T follicular helper cell (primary cell): ENCODE measurements around the gene SUSD3.
"Not testable (repeated sequence)": the region's sequence is repeated elsewhere in the genome, so short reads cannot be mapped to it uniquely, and the experiment has no call there.

Source experiments
- DNase-seq: peaks from one replicate; pipeline ENCODE4 v3.0.0-alpha.2; 2020; ENCODE audit warnings: low read depth
- total RNA-seq, 2 experiments: gene quantifications; one replicate each; lab custom pipeline; 2026; lab: John Stamatoyannopoulos, UW

Gene SUSD3
- 7.0 to 56.7 reads per million in 2 experiments for total RNA-seq

GRCh38 chr9:93058355-93059010, at the start of gene SUSD3:
TSS of gene SUSD3 (plus strand) at chr9:93058701. CDS start at chr9:93058743, 42 bp downstream.
- DNase-seq, result peak; percentile 55

DNA sequence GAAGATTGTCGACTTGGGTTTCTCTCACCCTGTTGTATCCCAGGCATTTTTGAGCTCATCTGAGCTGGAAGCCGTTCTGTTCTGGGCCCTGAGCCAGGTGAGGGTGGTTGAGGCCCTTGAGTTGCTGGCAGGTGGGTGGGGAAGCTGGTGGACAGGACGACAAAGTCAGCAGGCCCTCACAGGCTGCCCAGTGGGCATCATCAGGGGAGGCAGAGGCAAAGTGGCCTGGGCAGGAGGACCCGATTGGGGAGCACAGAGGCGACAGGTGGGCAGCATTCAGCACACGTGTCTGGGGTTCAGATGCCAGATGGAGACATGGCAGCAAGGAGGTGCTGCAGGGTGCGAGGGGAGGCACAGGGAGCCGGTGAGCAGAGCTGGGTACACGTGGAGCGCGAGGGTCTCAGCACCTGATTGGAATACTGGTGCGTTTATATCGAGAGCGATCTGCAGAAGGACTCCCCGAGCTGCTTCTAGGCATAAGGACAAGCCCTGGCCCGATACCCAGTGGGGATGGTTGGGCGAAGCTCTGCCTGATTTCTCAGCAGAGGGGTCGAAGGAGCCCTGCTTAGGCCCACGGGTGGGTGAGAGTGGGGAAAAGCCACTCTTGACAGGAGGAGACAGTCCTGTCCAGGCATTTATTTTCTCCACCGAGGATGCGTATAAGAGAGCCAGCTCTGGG, 49.0 kb upstream of the SUSD3 start:
- DNase-seq, result no peak

DNA sequence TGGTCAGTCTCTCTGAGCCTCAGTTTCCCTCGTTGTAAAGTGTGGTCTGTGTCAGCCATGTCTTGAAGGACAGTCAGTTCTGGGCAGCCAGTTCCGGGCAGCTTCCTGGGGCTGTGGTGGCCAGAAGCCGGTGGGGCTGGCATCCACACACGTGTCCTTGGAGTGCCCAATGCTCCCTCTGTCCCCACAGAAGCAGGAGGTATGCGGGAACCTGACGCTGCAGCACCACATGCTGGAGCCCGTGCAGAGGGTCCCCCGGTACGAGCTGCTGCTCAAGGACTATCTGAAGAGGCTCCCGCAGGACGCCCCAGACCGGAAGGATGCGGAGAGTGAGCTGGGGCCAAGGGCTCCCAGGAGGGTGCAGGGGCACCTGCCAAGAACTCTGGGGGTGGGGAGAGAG, 48.4 kb upstream of the SUSD3 start:
- DNase-seq, result no peak

- DNase-seq, result no peak
Measured at GRCh38 chr9:93010704-93011103, 47.8 kb upstream of the SUSD3 start.

DNA sequence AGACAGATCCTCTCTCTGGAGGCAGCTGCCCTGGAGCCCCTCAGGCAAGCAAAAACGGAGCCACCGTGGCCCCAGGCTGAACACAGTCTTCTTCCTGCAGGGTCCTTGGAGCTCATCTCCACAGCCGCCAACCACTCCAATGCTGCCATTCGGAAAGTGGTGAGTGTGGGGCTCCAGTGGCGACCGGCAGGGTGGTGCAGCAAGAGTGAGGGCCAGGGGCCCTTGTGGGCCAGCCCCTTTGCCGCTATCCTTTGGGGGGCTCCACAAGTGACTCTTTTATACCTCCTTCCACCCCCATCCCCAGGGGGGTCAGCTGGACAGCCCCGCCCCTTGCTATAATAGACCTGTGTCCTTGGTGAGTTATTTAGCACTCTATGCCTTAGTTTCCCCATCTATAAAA, 47.4 kb upstream of the SUSD3 start:
- DNase-seq, result no peak

GRCh38 chr9:93012963-93013855, 45.3 kb upstream of the SUSD3 start:
- DNase-seq, result no peak

DNA sequence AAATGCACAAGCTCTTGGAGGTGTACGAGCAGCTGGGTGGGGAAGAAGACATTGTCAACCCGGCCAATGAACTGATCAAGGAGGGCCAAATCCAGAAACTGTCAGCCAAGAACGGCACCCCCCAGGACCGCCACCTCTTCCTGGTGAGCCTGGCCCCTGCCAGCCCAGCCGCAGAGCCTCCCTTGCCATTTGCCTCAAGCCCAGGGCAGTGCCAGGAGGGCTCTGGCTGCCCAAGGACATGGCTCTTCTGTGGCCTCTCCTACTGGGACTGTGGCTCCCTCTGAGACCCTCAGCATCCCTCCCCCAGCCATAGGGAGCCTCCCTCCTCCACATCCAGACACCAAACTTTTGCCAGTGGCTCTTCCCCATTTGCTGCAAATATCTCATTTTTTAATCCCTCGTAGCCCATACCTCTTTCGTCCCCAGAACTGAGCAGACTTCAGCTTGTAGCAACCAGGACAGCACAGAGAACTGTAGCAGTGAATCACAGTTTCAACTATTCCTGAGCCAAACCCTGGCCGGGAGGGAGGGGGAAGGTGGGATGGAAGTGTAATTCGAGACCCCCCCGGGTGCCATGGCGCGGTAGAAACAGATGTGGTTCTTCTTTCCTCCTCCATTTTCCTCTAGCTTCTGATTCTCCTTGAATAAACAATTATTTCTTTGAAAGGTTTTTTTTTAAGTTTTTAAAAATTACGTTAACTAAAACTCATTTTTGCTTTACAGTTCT, 44.5 kb upstream of the SUSD3 start:
- no peak for DNase-seq

DNA sequence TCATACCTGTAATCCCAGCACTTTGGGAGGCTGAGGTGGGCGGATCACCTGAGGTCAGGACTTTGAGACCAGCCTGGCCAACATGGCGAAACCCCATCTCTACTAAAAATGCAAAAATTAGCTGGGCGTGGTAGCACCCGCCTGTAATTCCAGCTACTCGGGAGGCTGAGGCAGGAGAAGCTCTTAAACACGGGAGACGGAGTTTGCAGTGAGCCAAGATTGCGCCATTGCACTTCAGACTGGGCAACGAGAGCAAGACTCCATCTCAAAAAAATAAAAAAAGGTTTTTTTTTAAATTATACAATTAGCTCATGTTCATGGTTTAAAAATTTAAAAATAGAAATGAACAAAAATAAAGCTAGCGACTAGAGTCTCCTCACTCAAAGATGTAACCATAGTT, 43.3 kb upstream of the SUSD3 start:
- not testable (repeated sequence) for DNase-seq

GRCh38 chr9:93017621-93018020, 40.9 kb upstream of the SUSD3 start:
- DNase-seq, result no peak

DNA sequence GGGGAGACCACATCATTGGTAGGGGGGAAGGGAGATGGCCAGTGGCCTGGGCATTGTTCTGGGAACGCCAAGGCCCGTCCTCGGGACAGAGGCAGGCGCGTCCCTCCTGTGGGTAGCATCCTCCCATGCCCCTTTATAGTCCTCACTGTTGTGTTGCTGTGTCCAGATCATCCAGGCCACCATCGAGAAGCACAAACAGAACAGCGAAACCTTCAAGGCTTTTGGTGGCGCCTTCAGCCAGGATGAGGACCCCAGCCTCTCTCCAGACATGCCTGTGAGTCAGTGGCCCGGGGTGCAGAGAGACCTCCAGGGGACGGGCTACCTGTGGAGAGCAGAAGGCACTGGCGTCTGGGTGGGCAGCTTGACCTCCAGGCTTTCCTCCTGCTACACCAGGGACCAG, 38.4 kb upstream of the SUSD3 start:
- no peak for DNase-seq

- DNase-seq, result peak; percentile 50
Measured at GRCh38 chr9:93020771-93021670, 37.5 kb upstream of the SUSD3 start.

DNA sequence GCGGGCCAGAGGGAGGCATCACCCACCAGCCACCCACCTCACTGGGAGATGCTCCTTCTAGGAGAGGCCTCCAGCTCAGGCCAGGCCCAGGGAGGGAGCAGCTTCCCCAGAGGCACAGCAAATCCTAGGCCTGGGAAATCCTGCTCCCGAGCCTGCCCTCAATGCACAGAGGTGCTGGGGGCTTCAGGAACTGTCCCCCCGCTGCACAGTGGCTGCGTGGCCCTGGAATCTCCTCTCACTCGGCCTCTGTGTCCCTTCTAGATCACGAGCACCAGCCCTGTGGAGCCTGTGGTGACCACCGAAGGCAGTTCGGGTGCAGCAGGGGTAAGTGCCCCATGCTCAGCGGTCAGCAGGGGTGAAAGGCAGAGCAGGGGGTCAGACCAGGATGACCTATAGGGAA, 36.4 kb upstream of the SUSD3 start:
- no peak for DNase-seq

DNA sequence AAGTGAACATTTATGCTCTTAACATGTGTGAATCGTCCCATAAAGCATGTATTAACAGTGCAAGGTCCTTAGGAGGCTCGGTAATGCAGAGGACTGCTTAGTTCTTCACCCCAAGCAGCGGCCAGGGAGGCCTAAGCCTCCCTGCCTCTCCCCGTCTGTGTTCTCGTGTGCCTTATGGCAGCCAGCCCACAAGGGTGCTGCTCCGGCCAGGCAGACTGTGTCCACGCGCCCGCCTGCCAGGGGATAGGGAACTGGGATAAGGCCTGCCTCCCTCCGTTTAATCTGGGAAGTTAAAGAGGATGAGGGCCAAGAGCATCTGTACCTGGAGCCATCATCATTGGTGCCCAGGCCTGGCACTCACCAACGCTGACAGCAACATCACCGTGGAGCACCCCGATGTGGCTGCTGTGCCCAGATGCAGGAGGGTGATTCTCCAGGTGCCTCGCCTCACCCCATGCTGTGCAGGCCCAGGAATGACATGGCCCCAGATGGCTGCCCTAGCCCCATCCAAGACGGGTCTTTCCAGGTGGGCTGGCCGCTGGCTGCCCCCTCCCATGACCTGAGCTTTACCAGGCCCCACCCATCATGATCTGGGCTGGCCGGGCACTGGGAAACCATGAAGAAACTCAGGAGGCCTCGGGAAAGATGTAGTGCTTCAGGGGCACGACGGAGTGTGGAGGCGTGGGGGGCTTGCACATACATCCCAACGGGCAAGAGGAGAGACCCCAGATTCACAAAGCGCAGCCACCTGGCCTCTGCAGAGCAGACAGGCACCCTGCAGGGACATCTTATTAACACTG, 35.6 kb upstream of the SUSD3 start:
- DNase-seq, result no peak

- DNase-seq, result no peak
Measured at GRCh38 chr9:93023521-93023815, 35.0 kb upstream of the SUSD3 start.

GRCh38 chr9:93024646-93024910, 33.9 kb upstream of the SUSD3 start:
- no peak for DNase-seq

GRCh38 chr9:93024986-93025630, 33.4 kb upstream of the SUSD3 start:
- DNase-seq, result no peak

- DNase-seq, result no peak
Measured at GRCh38 chr9:93025736-93026135, 32.8 kb upstream of the SUSD3 start.

- DNase-seq, result no peak
Measured at GRCh38 chr9:93026640-93027039, 31.9 kb upstream of the SUSD3 start.

DNA sequence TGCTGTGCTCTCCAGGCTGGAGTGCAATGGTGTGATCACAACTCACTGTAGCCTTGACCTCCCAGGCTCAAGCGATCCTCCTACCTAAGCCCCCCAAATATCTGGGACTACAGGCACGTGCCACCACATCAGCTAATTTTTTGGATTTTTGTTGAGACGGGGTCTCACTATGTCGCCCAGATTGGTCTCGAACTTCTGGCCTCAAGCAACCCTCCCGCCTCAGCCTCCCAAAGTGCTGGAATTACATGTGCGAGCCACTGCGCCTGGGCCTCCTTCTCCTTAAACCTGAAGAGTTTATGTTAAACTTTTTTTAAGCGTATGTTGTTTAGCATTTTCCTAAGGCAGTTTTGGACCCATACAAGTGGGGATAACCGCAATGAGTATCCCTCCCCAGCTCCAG, 30.8 kb upstream of the SUSD3 start:
- DNase-seq, result no peak

DNA sequence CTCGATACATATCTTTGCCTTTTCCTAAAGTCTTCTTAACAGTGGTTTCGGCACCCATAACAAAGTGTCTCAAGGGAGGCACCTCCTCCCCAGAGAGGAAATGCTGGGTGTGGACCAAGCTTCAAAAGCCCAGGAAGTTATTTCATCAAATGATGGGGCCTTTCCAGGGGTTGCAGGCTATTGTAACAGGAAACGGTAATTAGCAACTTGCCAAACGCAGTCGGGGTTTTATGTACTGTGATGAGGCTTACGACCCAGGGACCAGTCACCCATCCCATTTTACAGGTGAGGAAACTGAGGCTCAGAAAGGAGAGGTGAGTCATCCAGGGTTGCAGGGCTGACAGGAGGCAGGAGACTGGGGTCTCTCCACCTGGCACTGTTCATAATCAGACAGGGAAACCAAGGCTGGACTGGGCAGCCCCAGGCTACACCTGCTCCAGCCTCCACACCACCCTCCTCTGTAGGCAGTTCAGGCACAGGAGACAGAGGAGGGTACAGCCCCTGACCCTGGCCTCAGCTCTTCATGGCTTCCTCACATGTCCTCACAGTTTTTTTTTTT, 30.0 kb upstream of the SUSD3 start:
- peak; percentile 69 for DNase-seq
